ENCODE measurements around the gene SUPT20HL1.

Gene SUPT20HL1

GRCh38 chrX:24395775-24396174 is 35.3 kb downstream of the SUPT20HL1 start:
- in situ Hi-C loops (cut with HindIII; ENCODE audit: low sequenced_read_pairs), result no loop called here

GRCh38 chrX:24396236-24396930 is 35.9 kb downstream of the SUPT20HL1 start:
- in situ Hi-C loops (cut with HindIII; ENCODE audit: low sequenced_read_pairs), result no loop called here

- in situ Hi-C loops (cut with HindIII; ENCODE audit: low sequenced_read_pairs), result no loop called here
Measured at GRCh38 chrX:24396931-24397279, 36.5 kb downstream of the SUPT20HL1 start.

GRCh38 chrX:24398766-24399165 is 38.3 kb downstream of the SUPT20HL1 start:
- in situ Hi-C loops (cut with HindIII; ENCODE audit: low sequenced_read_pairs), result no loop called here

GRCh38 chrX:24399550-24399949 is 39.1 kb downstream of the SUPT20HL1 start:
- in situ Hi-C loops (cut with HindIII; ENCODE audit: low sequenced_read_pairs), result no loop called here

- in situ Hi-C loops (cut with HindIII; ENCODE audit: low sequenced_read_pairs), result no loop called here
Measured at GRCh38 chrX:24405959-24406358, 45.5 kb downstream of the SUPT20HL1 start.

All from endothelial cell of hepatic sinusoid (primary cell).